B cell (primary cell): ENCODE measurements around the gene CDH16.

Source experiments
- CTCF ChIP-seq: fragments of 200-600 bp; IDR thresholded peaks from one replicate; pipeline ENCODE4 v1.8.0; 2022; ENCODE audit warnings: antibody characterized with exemption, mild to moderate bottlenecking
- EZH2 ChIP-seq: IDR thresholded peaks from 2 replicates; pipeline ENCODE4 v1.6.1; 2012; ENCODE audit warnings: borderline replicate concordance, low read depth, mild to moderate bottlenecking, moderate library complexity, low read length; ENCODE audit not compliant: insufficient read depth, poor library complexity, severe bottlenecking

GRCh38 chr16:66905633-66906539 is 12.8 kb downstream of the CDH16 start:
- TF ChIP-seq CTCF = no peak
- TF ChIP-seq EZH2 = no peak
